Activated B cell treated with CpG ODN at 0.5 μM for 24 hours (primary cell): Measurements from ENCODE around the gene FAM174C. TPM values are rescaled to one million over a fixed set of nuclear protein-coding genes. Genes with fewer than 3 reads are reported as not detected.
A peak's percentile ranks its signal among the peaks of the same experiment; 100 is the strongest.

ENCODE experiments used
- ATAC-seq: fragments of 200-7000 bp; cut with Tn5 transposase; one replicate; pipeline ENCODE4 v1.10.0; 2021; ENCODE audit warnings: low read depth, mild to moderate bottlenecking, moderate library complexity
- CTCF ChIA-PET: fragments of 350-600 bp; sonication (Branson Sonifier 250); formaldehyde crosslinking; loops from one replicate; lab custom pipeline; 2021; ENCODE audit warnings: antibody characterized with exemption; lab: Charles Lee
- POLR2A ChIA-PET: fragments of 350-600 bp; sonication (Branson Sonifier 250); formaldehyde crosslinking; loops from one replicate; lab custom pipeline; 2021; ENCODE audit warnings: antibody characterized with exemption; lab: Charles Lee
- DNase-seq: peaks from one replicate; pipeline ENCODE4 v3.0.0; 2022
- H3K27ac Mint-ChIP-seq: one replicate; pipeline ENCODE4 v1.8.0; 2020; ENCODE audit warnings: mixed read lengths
- H3K27me3 Mint-ChIP-seq: one replicate; pipeline ENCODE4 v1.8.0; 2021; ENCODE audit warnings: mixed read lengths
- H3K36me3 Mint-ChIP-seq: one replicate; pipeline ENCODE4 v1.8.0; 2021; ENCODE audit warnings: low read depth, mixed read lengths
- H3K4me1 Mint-ChIP-seq: one replicate; pipeline ENCODE4 v1.8.0; 2021; ENCODE audit warnings: mixed read lengths
- H3K4me3 Mint-ChIP-seq: one replicate; pipeline ENCODE4 v1.8.0; 2020; ENCODE audit warnings: mild to moderate bottlenecking, mixed read lengths
- H3K9me3 Mint-ChIP-seq: one replicate; pipeline ENCODE4 v1.8.0; 2020; ENCODE audit warnings: mixed read lengths
- intact Hi-C: fragments of 100-400 bp; cut with micrococcal nuclease; formaldehyde crosslinking; loops from one replicate; pipeline ENCODE4 v1.15.1; 2024
- total RNA-seq: library from RNA; stranded (reverse); gene quantifications from 2 replicates; pipeline ENCODE4 v1.2.3, GENCODE V29; 2022
- TF ChIP-seq, protein P1 (sequence below): fragments of 200-600 bp; IDR thresholded peaks from one replicate; pipeline ENCODE4 v1.8.0; 2022; ENCODE audit warnings: antibody characterized with exemption, mild to moderate bottlenecking

The FAM174C gene
- total RNA-seq, 1 donor from 2014 or later: 47.9 TPM

DNA sequence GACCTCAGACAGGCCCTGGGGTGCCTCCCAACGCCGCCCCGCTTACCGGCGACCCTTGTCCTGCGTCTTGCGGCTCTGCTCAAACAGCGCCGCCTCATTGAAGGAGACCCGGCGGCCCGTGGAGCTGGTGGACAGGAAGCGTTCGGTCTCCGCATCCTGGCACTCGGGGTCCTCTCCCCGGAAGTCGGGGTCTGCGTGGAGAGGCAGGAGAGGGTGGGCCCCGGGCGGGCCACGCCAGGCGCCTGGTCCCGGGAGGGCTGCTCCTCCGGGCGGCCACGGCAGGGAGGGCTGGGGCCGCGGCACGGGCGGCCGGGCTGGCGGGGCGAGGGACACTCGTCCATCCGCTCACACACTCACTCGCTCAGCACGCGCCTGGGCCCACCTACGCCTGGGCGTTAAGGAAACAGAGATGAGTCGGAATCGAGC, 40.4 kb upstream of the FAM174C start:
- DNase-seq: no peak
- no peak overlapping the region for H3K27ac Mint-ChIP-seq
- H3K9me3 Mint-ChIP-seq: no peaks in the 10 kb centered on the region
- H3K4me3 Mint-ChIP-seq: no peak overlapping the region
- TF ChIP-seq, protein P1, sequence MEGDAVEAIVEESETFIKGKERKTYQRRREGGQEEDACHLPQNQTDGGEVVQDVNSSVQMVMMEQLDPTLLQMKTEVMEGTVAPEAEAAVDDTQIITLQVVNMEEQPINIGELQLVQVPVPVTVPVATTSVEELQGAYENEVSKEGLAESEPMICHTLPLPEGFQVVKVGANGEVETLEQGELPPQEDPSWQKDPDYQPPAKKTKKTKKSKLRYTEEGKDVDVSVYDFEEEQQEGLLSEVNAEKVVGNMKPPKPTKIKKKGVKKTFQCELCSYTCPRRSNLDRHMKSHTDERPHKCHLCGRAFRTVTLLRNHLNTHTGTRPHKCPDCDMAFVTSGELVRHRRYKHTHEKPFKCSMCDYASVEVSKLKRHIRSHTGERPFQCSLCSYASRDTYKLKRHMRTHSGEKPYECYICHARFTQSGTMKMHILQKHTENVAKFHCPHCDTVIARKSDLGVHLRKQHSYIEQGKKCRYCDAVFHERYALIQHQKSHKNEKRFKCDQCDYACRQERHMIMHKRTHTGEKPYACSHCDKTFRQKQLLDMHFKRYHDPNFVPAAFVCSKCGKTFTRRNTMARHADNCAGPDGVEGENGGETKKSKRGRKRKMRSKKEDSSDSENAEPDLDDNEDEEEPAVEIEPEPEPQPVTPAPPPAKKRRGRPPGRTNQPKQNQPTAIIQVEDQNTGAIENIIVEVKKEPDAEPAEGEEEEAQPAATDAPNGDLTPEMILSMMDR: no peak
- intact Hi-C loops: no loop called here
- POLR2A ChIA-PET: no interaction called here
- H3K36me3 Mint-ChIP-seq: no peaks in the 10 kb centered on the region
- H3K27me3 Mint-ChIP-seq: peaks cover 7% of the 10 kb centered on the region
- CTCF ChIA-PET: no interaction called here
- ATAC-seq: no peak
- peaks cover 15% of the 10 kb centered on the region for H3K4me1 Mint-ChIP-seq

DNA sequence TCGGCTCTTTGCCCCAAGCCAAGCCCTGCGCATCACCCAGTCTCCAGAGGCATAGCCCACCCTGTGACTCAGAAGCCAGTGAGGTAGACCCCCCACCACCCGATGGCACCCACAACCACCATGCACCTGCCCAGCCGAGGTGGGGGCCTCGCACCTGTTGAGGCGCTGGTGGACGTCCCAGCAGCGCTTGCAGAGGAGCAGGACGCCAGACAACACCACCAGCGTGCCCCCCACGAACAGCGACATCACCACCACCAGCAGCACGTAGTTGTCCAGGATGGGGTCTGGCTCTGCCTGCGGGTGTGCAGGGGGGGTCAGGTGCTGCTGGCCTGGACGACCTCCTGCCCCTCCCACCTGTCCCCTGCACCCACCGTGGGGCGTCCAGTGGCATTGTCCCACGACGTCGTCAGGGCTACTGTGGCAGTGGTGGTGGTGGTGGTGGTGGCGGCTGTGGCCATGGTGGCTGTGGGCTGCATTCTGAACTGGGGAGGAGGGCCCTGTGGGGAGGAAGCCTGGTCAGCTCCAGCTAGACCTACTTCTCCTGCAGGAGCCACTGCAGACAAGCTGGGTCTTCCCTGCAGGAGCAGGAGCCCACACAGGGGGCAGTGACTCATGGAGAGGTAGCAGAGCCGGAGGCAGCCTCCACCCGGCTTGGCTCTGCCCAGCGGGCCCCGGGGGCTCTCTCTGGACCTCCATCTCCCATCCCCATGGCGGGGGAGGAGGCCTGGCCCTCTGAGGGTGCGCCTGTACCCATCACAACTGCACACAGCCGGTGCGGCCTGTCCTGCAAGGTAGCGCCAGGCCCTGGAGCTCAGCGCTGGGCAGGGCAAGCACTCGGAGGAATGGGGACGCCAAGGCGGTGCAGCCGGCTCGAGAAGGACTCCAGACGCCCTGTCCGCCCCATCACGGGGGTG, 39.4 kb upstream of the FAM174C start:
- ATAC-seq: no peak
- no peak for DNase-seq
- Mint-ChIP-seq H3K36me3 (no peaks in the 10 kb centered on the region), H3K4me3 (no peak overlapping the region), H3K4me1 (peaks cover 17% of the 10 kb centered on the region), H3K27me3 (peaks cover 7% of the 10 kb centered on the region), H3K9me3 (no peaks in the 10 kb centered on the region), H3K27ac (no peak overlapping the region)
- TF ChIP-seq, protein P1: no peak
- intact Hi-C loops: no loop called here
- ChIA-PET POLR2A (interaction anchor here (0.7 kb wide), 1 partner anchor 21 kb away, joined by 3 read pairs; no protein-coding TSS in a partner anchor), CTCF (no interaction called here)

DNA sequence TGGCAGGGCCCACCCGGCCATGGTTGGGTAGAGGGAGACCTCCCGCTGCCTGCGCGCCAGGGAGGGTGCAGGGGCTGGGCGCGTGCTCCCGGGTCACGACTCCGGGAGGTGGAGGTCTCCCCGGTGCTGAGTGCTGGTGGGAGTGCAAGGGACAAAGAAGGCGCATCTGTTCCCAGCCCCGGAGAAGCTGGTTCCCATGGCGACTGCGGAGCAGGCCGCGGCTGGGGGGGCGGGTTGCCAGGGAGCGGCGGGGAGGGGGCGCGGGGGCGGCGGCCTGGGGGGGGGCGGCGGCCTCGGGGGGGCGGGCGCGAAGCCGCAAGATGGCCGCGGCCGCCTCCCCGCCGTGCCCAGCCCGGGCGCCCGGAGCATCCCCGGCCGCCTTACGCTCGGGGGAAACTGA, 38.8 kb upstream of the FAM174C start:
- intact Hi-C loops: no loop called here
- Mint-ChIP-seq H3K4me1 (peaks cover 24% of the 10 kb centered on the region), H3K27ac (no peak overlapping the region), H3K27me3 (peaks cover 7% of the 10 kb centered on the region), H3K36me3 (no peaks in the 10 kb centered on the region), H3K4me3 (no peak overlapping the region), H3K9me3 (no peaks in the 10 kb centered on the region)
- no peak for ATAC-seq
- ChIA-PET POLR2A (no interaction called here), CTCF (no interaction called here)
- no peak for DNase-seq
- TF ChIP-seq, protein P1: no peak

DNA sequence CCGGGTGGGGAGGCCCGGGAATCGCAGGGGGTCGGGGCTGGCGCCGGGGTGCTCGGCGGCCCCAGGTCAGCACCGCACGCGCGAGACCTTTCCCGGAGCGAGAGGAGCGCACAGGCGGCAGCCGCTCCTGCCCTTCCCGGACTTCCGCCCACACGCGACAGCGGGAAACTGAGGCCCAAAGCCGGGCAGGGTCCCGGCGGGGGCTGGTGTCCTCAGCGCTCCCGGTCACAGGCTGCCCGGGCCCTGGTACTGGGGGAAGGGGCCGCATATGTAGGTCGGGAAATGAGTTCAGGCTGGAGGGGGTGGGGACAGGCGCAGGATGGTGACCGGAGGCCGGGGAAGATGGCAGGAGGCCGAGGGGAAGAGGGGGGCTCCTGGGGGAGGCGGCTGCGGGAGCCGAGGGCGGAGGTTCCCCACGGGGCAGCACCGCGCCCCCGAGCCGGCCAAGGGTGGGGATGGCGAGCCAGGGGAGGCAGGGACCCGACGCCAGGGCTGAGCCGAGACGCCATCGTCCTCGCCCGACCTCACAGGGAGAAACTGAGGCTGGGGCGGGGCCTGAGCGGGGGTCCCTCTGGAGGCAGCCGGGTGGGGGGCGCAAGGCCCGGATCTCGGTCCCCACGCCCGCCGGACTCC, 38.2 kb upstream of the FAM174C start:
- Mint-ChIP-seq H3K4me1 (peaks cover 26% of the 10 kb centered on the region), H3K36me3 (no peaks in the 10 kb centered on the region), H3K9me3 (no peaks in the 10 kb centered on the region), H3K27me3 (peaks cover 7% of the 10 kb centered on the region), H3K4me3 (peak overlapping the region; percentile 38), H3K27ac (no peak overlapping the region)
- ChIA-PET CTCF (no interaction called here), POLR2A (no interaction called here)
- ATAC-seq: no peak
- intact Hi-C loops: no loop called here
- DNase-seq: no peak
- TF ChIP-seq, protein P1: no peak

DNA sequence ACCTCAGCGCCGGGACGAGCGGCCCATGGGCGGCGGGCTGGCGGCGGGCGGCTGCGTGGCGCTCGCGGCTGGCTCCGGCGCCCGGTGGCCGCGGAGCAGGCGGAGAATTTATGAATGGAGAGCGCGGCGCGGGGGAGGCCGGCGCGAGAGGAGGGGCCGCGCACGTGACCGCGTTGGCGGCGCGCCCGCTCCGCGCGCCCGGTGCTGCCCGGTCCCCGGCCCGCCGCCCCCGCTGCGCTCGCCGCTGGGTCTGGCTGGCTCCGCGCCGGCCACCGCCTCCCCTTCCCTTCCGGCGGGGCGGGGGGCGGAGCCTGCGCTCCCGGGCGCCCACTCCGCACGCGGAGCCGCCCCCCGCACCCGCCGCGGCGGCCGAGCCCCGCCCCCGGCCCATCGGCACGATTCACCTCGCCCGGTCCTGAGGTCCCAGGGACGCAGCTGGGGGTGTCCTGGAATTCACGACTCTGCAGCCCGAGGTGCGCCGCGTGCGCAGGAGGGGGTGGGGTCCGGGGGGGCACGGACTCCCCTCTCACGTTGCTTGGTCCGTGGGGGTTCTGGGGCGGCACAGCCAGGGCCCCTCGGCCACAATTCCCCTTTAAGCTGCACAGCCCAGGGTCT, 37.5 kb upstream of the FAM174C start, which contains the start of gene CBARP:
CBARP (minus strand) TSS at position 252 of the 615 bp plus-strand sequence. CDS start 1,905 bp downstream, outside the sequence.
- intact Hi-C loops: no loop called here
- ChIA-PET POLR2A (interaction anchor here (0.8 to 10.1 kb wide), 2 partner anchors 26 to 374 kb away, joined by 3 to 824 read pairs; partner anchors contain the start of gene CIRBP), CTCF (no interaction called here)
- ATAC-seq: no peak
- Mint-ChIP-seq H3K36me3 (no peaks in the 10 kb centered on the region), H3K27ac (no peak within 1 kb of the TSS), H3K9me3 (no peaks in the 10 kb centered on the region), H3K4me1 (peaks cover 33% of the 10 kb centered on the region), H3K27me3 (peaks cover 7% of the 10 kb centered on the region), H3K4me3 (peak within 1 kb of the TSS; percentile 79)
- DNase-seq: peak; percentile 39
- TF ChIP-seq, protein P1: no peak
